GM12878 (cell line): Measurements from ENCODE around the gene LONRF3. TPM values are rescaled to one million over a fixed set of nuclear protein-coding genes. Genes with fewer than 3 reads are reported as not detected.

Experiments used
- CHD2 ChIP-seq: IDR thresholded peaks from 2 replicates; pipeline ENCODE4 v1.6.1; 2011; ENCODE audit warnings: low read depth, low read length, improper control_type of control experiment, borderline replicate concordance
- FOXK2 ChIP-seq: fragments of 450-650 bp; IDR thresholded peaks from 2 replicates; pipeline ENCODE4 v1.6.1; 2017; ENCODE audit warnings: mild to moderate bottlenecking, moderate library complexity
- HDAC6 ChIP-seq: fragments of 200-600 bp; sonication (generic); IDR thresholded peaks from one replicate; pipeline ENCODE4 v1.8.0; 2017; ENCODE audit warnings: antibody characterized with exemption; ENCODE audit not compliant: unreplicated experiment
- KAT2A ChIP-seq: conservative IDR thresholded peaks from 2 replicates; pipeline ENCODE4 v1.6.1; 2011; ENCODE audit warnings: low read depth, low read length; ENCODE audit not compliant: control insufficient read depth
- PAX8 ChIP-seq: fragments of 450-650 bp; IDR thresholded peaks from 2 replicates; pipeline ENCODE4 v1.6.1; 2017; ENCODE audit warnings: mild to moderate bottlenecking, moderate library complexity
- SPI1 ChIP-seq: IDR thresholded peaks from 2 replicates; pipeline ENCODE4 v1.6.1; 2011; ENCODE audit warnings: low read depth, mild to moderate bottlenecking, low read length, moderate library complexity, borderline replicate concordance; ENCODE audit not compliant: insufficient read depth
- SUZ12 ChIP-seq: fragments of 200-600 bp; sonication (generic); IDR thresholded peaks from one replicate; pipeline ENCODE4 v1.6.1; 2018; ENCODE audit warnings: antibody characterized with exemption, mild to moderate bottlenecking; ENCODE audit not compliant: unreplicated experiment
- polyA plus RNA-seq, 11 experiments: library from polyadenylated mRNA; depleted of rRNA in 4 of 11; unstranded in 6 of 11; stranded (reverse) in 5 of 11; fragments of >200 nt; fragmentation: Nextera tagmentation in 4 of 11; fragmentation: Illumina TruSeq in 1 of 11; extraction: Ambion mirVana in 4 of 11; extraction: Trizol in 1 of 11; gene quantifications; 1 replicate in 1 of 11; 2 replicates in 10 of 11; pipeline versions ENCODE4 v1.2.1 to v1.2.3, GENCODE V29; 2011 to 2016; ENCODE audit warnings: inconsistent platforms in 2 of 11, missing spikeins in 2 of 11, low read depth in 1 of 11
- total RNA-seq, 4 experiments: library from RNA; depleted of rRNA in 3 of 4; stranded (reverse); fragments of >200 nt in 3 of 4; fragmentation: Illumina TruSeq in 1 of 4; extraction: Trizol in 1 of 4; gene quantifications; 2 replicates each; pipeline versions ENCODE4 v1.2.1 to v1.2.3, GENCODE V29; 2013 to 2021
- TF ChIP-seq, protein P1 (sequence below): fragments of 450-650 bp; formaldehyde crosslinking; IDR thresholded peaks from 2 replicates; pipeline ENCODE4 v1.4.0; 2020; ENCODE audit warnings: mild to moderate bottlenecking, moderate library complexity
- TF ChIP-seq, protein P2 (sequence below): fragments of 450-650 bp; formaldehyde crosslinking; IDR thresholded peaks from 2 replicates; pipeline ENCODE4 v1.4.0; 2022; ENCODE audit warnings: mild to moderate bottlenecking, moderate library complexity
- TF ChIP-seq, protein P3 (sequence below): fragments of 450-650 bp; formaldehyde crosslinking; IDR thresholded peaks from 2 replicates; pipeline ENCODE4 v1.5.0; 2022; ENCODE audit warnings: mild to moderate bottlenecking, missing genetic modification characterization
- TF ChIP-seq, protein P4 (sequence below): fragments of 450-650 bp; IDR thresholded peaks from 2 replicates; pipeline ENCODE4 v1.6.1; 2017; ENCODE audit warnings: low read depth, mild to moderate bottlenecking, moderate library complexity

Gene LONRF3
- total and polyA plus RNA-seq, 10 of the 15 experiments (the other 5 are each of a cell fraction or from before 2014, with no cell fraction given): 0.05 to 0.23 (median 0.09) TPM; not detected in 3

DNA sequence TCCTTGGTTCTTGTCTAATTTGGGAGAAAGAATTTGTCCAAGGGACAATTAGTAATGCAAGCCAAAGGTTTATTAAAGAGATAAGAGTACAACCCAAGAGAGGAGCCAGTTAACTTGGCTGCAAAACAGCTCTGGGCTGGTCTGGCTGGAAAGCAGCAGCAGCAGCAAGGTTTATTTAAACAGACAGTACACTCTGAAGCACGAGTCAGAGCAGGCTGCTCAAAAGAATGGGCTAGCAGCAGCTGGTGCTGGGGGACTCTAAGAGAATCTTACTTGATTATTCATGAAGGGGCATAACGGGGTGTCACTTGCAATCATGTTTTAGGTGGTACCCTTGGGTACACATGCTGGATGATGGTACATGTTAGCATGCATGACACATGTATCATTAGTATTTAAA lies 81.3 kb downstream of the LONRF3 start (continued):
- TF ChIP-seq, protein P1, sequence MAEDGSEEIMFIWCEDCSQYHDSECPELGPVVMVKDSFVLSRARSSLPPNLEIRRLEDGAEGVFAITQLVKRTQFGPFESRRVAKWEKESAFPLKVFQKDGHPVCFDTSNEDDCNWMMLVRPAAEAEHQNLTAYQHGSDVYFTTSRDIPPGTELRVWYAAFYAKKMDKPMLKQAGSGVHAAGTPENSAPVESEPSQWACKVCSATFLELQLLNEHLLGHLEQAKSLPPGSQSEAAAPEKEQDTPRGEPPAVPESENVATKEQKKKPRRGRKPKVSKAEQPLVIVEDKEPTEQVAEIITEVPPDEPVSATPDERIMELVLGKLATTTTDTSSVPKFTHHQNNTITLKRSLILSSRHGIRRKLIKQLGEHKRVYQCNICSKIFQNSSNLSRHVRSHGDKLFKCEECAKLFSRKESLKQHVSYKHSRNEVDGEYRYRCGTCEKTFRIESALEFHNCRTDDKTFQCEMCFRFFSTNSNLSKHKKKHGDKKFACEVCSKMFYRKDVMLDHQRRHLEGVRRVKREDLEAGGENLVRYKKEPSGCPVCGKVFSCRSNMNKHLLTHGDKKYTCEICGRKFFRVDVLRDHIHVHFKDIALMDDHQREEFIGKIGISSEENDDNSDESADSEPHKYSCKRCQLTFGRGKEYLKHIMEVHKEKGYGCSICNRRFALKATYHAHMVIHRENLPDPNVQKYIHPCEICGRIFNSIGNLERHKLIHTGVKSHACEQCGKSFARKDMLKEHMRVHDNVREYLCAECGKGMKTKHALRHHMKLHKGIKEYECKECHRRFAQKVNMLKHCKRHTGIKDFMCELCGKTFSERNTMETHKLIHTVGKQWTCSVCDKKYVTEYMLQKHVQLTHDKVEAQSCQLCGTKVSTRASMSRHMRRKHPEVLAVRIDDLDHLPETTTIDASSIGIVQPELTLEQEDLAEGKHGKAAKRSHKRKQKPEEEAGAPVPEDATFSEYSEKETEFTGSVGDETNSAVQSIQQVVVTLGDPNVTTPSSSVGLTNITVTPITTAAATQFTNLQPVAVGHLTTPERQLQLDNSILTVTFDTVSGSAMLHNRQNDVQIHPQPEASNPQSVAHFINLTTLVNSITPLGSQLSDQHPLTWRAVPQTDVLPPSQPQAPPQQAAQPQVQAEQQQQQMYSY (CRISPR knock-in tag): no peak
- TF ChIP-seq HDAC6 (no peak), FOXK2 (no peak), SPI1 (no peak), PAX8 (no peak), SUZ12 (no peak), KAT2A (no peak), CHD2 (no peak)
- TF ChIP-seq, protein P2, sequence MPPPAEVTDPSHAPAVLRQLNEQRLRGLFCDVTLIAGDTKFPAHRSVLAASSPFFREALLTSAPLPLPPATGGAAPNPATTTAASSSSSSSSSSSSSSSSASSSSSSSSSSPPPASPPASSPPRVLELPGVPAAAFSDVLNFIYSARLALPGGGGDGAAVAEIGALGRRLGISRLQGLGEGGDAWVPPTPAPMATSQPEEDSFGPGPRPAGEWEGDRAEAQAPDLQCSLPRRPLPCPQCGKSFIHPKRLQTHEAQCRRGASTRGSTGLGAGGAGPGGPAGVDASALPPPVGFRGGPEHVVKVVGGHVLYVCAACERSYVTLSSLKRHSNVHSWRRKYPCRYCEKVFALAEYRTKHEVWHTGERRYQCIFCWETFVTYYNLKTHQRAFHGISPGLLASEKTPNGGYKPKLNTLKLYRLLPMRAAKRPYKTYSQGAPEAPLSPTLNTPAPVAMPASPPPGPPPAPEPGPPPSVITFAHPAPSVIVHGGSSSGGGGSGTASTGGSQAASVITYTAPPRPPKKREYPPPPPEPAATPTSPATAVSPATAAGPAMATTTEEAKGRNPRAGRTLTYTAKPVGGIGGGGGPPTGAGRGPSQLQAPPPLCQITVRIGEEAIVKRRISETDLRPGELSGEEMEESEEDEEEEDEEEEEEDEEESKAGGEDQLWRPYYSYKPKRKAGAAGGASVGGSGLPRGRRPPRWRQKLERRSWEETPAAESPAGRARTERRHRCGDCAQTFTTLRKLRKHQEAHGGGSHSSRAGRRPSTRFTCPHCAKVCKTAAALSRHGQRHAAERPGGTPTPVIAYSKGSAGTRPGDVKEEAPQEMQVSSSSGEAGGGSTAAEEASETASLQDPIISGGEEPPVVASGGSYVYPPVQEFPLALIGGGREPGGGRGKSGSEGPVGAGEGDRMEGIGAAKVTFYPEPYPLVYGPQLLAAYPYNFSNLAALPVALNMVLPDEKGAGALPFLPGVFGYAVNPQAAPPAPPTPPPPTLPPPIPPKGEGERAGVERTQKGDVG (CRISPR knock-in tag): no peak
- TF ChIP-seq, protein P3, sequence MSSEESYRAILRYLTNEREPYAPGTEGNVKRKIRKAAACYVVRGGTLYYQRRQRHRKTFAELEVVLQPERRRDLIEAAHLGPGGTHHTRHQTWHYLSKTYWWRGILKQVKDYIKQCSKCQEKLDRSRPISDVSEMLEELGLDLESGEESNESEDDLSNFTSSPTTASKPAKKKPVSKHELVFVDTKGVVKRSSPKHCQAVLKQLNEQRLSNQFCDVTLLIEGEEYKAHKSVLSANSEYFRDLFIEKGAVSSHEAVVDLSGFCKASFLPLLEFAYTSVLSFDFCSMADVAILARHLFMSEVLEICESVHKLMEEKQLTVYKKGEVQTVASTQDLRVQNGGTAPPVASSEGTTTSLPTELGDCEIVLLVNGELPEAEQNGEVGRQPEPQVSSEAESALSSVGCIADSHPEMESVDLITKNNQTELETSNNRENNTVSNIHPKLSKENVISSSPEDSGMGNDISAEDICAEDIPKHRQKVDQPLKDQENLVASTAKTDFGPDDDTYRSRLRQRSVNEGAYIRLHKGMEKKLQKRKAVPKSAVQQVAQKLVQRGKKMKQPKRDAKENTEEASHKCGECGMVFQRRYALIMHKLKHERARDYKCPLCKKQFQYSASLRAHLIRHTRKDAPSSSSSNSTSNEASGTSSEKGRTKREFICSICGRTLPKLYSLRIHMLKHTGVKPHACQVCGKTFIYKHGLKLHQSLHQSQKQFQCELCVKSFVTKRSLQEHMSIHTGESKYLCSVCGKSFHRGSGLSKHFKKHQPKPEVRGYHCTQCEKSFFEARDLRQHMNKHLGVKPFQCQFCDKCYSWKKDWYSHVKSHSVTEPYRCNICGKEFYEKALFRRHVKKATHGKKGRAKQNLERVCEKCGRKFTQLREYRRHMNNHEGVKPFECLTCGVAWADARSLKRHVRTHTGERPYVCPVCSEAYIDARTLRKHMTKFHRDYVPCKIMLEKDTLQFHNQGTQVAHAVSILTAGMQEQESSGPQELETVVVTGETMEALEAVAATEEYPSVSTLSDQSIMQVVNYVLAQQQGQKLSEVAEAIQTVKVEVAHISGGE (CRISPR knock-in tag): no peak
- TF ChIP-seq, protein P4, sequence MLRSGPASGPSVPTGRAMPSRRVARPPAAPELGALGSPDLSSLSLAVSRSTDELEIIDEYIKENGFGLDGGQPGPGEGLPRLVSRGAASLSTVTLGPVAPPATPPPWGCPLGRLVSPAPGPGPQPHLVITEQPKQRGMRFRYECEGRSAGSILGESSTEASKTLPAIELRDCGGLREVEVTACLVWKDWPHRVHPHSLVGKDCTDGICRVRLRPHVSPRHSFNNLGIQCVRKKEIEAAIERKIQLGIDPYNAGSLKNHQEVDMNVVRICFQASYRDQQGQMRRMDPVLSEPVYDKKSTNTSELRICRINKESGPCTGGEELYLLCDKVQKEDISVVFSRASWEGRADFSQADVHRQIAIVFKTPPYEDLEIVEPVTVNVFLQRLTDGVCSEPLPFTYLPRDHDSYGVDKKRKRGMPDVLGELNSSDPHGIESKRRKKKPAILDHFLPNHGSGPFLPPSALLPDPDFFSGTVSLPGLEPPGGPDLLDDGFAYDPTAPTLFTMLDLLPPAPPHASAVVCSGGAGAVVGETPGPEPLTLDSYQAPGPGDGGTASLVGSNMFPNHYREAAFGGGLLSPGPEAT: no peak
